Suprapubic skin (tissue), 3 donors: Measurements from ENCODE around the gene PEX11A.

Experiments
- EP300 ChIP-seq: sonication (generic); formaldehyde crosslinking; IDR thresholded peaks from one replicate; pipeline ENCODE4 v1.6.1; 2017; ENCODE audit warnings: antibody characterized with exemption
- POLR2A ChIP-seq, 2 donors: fragments of 450-650 bp; IDR thresholded peaks; one replicate each; pipeline ENCODE4 v1.6.1; 2017; ENCODE audit warnings: antibody characterized with exemption in 2 of 2, mild to moderate bottlenecking in 2 of 2, moderate library complexity in 2 of 2
- TF ChIP-seq, protein P1 (sequence below), 2 donors: fragments of 200-600 bp in 1 of 2; fragments of 450-650 bp in 1 of 2; sonication (generic) in 1 of 2; IDR thresholded peaks; one replicate each; pipeline ENCODE4 v1.5.1; 2016 to 2019; ENCODE audit warnings: antibody characterized with exemption in 2 of 2, mild to moderate bottlenecking in 1 of 2, moderate library complexity in 1 of 2

GRCh38 chr15:89690276-89691218 lies at the start of gene PEX11A, which contains the start of gene WDR93:
- no peak for TF ChIP-seq EP300
- TF ChIP-seq, protein P1, sequence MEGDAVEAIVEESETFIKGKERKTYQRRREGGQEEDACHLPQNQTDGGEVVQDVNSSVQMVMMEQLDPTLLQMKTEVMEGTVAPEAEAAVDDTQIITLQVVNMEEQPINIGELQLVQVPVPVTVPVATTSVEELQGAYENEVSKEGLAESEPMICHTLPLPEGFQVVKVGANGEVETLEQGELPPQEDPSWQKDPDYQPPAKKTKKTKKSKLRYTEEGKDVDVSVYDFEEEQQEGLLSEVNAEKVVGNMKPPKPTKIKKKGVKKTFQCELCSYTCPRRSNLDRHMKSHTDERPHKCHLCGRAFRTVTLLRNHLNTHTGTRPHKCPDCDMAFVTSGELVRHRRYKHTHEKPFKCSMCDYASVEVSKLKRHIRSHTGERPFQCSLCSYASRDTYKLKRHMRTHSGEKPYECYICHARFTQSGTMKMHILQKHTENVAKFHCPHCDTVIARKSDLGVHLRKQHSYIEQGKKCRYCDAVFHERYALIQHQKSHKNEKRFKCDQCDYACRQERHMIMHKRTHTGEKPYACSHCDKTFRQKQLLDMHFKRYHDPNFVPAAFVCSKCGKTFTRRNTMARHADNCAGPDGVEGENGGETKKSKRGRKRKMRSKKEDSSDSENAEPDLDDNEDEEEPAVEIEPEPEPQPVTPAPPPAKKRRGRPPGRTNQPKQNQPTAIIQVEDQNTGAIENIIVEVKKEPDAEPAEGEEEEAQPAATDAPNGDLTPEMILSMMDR (IDR thresholded peaks at IDR 0.05): no peak
- TF ChIP-seq POLR2A (IDR thresholded peaks at IDR 0.05): peak in 1 of 2 donors; percentile 16
